HG03432 (cell line): ENCODE results near the gene ZNF468.
"Not testable (repeated sequence)": the region's sequence is repeated elsewhere in the genome, so short reads cannot be mapped to it uniquely, and the experiment has no call there.

Experiments
- ATAC-seq: cut with Tn5 transposase; IDR thresholded peaks from one replicate; pipeline ENCODE4 v1.9.1; 2021; ENCODE audit warnings: mild to moderate bottlenecking, moderate library complexity; ENCODE audit not compliant: unreplicated experiment

The ZNF468 gene

DNA sequence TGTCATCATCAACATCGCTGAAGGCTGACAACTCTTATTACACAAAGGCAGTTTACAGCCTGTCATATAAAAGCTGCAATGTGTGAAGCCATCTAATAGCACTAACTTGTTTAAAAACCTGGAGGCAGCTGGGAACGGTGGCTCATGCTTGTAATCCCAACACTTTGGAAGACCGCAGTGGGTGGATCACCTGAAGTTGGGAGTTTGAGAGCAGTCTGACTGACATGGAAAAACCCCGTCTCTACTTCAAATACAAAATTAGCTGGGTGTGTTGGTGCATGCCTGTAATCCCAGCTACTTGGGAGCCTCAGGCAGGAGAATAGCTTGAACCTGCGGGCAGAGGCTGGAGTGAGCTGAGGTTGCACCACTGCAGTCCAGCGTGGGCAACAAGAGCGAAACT, 27.6 kb downstream of the ZNF468 start:
- not testable (repeated sequence) for ATAC-seq

DNA sequence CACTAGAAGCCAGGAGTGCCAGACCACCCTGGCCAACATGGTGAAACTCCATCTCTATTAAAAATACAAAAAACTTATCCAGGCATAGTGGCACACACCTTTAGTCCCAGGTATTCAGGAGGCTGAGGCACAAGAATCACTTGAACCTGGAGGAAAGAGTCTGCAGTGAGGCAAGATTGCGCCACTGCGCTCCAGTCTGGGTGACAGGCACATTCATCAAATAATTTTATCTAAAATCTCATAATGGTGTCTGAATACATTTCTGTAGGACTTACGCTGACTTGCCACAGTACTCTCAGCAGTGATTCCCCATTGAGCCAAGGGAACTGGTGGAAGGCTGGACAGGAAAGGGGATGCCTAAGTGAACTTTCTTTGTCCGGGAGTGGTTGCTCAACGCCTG, 31.7 kb downstream of the ZNF468 start:
- ATAC-seq = no peak

DNA sequence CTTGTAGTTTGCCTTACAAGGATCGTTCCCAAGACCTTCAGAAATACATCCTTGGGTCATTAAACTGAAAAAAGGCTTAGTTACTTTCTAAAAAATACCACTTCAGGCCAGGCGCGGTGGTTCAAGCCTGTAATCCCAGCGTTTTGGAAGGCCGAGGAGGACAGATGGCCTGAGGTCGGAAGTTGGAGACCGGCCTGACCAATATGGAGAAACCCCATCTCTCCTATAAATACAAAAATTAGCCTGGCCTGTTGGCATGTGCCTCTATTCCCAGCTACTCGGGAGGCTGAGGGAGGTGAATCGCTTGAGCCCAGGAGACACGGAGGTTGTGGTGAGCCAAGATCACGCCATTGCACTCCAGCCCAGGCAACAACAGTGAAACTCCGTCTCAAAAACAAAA, 33.7 kb downstream of the ZNF468 start:
- ATAC-seq = no peak

DNA sequence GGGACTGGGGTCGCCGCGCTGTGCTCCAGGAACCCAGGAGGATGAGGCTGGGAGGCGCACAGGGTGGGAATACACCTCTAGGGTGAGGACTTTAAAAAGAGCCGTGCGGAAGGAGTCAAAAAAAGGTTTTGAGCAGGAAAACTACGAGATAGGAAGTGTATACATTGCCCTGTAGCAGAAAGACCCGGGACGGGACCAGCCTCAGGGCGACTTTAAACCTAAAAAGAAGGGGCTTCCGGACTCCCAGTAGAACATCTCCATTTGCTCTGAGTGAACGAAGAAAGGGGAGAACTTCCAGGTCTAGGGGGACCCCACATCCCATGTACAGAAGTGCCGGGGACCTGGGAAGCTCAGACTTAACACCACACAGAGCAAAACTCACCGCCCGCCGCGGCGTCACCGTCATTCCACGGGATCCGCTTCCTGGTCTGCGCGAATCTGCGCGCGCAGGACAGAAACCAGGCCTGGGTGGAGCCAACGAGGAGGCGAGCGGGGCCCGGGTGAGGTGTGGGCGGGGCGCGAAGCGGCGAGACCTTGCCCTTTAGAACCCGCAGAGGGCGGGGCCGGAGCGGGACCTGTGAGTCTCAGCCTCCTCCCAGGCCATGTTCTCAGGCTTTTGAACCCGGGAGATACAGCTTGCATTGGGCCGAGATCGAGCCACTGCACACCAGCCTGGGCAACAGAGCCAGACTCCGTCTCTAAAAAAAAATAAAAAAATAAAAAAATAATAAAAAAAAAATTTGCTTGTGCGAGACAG, 36.0 kb downstream of the ZNF468 start, which contains the start of gene ZNF28:
Gene ZNF28, minus strand, starts transcription at position 430 of the 757 bp plus-strand sequence. CDS start 3,675 bp downstream, outside the sequence.
- peak; percentile 99 for ATAC-seq

DNA sequence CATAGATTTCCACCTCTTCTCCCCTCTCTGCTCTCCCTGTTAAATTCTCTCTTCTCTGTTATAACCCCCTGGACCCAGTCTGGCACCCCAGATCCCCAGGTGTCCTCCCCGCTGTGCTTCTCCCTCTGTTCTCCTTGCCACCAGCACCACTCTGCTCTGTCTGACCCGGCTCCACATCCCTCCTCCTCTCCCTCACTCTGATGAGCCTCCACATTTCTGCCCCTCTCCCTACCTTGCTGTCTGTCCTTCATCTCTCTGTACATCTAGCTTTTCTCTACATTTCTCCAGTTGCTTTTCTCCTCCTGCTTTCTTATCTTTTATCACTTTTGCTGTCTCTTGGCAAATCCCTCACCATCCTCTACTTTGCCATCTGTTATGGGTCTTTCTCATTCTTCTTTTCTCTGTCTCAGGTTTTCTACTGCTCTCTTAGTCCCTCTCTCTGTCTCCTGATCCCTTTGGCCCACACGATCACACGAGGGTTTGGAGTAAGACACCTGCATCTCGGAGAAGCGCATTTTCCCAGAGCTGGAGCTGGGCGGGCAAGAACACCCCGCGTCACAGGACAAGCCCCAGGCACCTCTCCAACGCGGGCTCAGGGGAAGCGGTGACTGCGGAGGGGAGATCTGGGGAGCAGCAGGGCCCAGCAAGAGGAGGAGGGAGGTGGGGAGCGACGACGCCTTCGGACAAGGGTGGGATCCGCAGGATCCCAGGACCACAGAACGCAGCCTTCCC, 36.8 kb downstream of the ZNF468 start:
- peak; percentile 20 for ATAC-seq

DNA sequence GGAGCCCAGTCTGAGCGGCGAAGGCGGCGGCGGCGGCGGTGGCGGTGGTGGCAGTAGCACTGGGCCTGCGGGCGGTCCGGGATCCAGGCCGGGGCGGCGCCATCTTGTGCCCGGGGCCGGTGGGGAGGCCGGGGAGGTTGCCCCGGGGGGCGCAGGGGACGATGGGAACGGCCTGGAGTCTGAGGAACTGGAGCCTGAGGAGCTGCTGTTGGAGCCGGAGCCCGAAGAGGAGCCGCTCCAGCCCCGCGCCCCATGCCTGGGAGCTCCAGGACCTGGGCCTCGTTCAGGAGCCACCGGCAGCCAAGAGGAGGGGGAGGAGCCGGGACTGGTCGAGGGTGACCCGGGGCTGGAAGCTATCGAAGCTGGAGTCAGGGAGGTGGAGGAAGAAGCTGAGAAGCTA, 47.6 kb downstream of the ZNF468 start:
- ATAC-seq = no peak

DNA sequence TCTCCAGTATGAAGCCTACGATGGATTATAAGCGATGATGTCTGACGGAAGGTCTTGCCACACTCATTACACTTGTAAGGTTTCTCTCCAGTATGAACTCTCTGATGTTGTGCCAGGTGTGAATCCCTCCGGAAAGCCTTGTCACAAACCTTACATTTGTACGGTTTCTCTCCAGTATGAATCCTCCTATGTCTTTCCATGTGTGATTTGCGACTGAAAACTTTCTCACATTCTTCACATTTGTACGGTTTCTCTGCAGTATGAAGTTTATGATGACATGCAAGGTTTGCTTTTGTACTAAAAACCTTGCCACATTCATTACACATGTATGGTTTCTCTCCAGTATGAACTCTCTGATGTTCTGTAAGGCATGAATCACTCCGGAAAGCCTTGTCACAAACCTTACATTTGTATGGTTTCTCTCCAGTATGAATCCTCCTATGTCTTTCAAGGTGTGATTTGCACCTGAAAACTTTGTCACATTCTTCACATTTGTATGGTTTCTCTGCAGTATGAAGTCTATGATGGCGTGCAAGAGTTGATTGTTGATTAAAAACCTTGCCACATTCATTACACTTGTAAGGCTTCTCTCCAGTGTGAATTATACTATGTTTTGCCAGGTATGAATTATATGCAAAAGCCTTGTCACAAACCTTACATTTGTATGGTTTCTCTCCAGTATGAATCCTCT, 57.3 kb downstream of the ZNF468 start:
- not testable (repeated sequence) for ATAC-seq

DNA sequence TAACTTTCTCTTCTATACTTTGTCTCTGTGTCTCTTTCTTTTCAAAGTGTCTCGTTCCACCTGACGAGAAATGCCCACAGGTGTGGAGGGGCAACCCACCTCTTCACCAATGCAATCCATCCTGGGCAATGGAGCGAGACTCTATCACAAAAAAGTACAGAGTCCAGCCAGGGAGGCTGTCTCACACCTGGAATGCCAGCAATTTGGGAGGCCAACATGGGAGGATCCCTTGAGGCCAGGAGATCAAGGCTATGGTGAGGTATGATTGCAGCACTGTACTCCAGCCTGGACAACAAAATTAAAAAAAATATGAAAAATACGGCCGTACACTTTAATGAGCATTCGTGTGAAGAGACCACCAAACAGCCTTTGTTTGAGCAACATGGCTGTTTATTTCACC, 68.0 kb downstream of the ZNF468 start:
- ATAC-seq = no peak
